SU-DHL-6 (cell line): Measurements from ENCODE around the gene XKR7.

Experiments
- CTCF ChIP-seq: fragments of 200-600 bp; sonication (generic); IDR thresholded peaks from one replicate; pipeline ENCODE4 v1.5.1; 2017; ENCODE audit warnings: antibody characterized with exemption, mild to moderate bottlenecking, low read length, moderate library complexity; ENCODE audit not compliant: insufficient read depth, poor library complexity, severe bottlenecking
- EZH2phosphoT487 ChIP-seq: fragments of 200-600 bp; sonication (generic), shearing (Covaris generic); conservative IDR thresholded peaks from 2 replicates; pipeline ENCODE4 v1.6.1; 2018; ENCODE audit warnings: mild to moderate bottlenecking, antibody characterized with exemption, low read length, moderate library complexity, mixed read lengths

GRCh38 chr20:31926493-31926892 lies 41.5 kb upstream of the XKR7 start:
- TF ChIP-seq CTCF: no peak
- TF ChIP-seq EZH2phosphoT487: no peak
